Spleen (tissue), 7 donors: ENCODE measurements around the gene SUMO4.

ENCODE experiments used
- POLR2AphosphoS5 ChIP-seq, 3 donors: sonication (generic); formaldehyde crosslinking; IDR thresholded peaks; one replicate each; pipeline ENCODE4 v1.5.1; 2017; ENCODE audit warnings: antibody characterized with exemption in 3 of 3
- TF ChIP-seq, protein P1 (sequence below), 11 experiments: fragments of 200-600 bp in 7 of 11; fragments of 450-650 bp in 4 of 11; sonication (generic) in 4 of 11; IDR thresholded peaks in 8 of 11; conservative IDR thresholded peaks in 3 of 11; 1 replicate in 7 of 11; 2 replicates in 4 of 11; pipeline versions ENCODE4 v1.4.0 to v1.8.0; 2016 to 2021; ENCODE audit warnings: antibody characterized with exemption in 11 of 11, inconsistent platforms in 4 of 11, mild to moderate bottlenecking in 1 of 11
- donor health status: DM: no; HTN: no; CAD: no; lungs with moderate emphysema.
- donor health status: DM: no; HTN: no; CAD: no.
- donor health status: DM: no; HTN: no; CAD: no.

DNA sequence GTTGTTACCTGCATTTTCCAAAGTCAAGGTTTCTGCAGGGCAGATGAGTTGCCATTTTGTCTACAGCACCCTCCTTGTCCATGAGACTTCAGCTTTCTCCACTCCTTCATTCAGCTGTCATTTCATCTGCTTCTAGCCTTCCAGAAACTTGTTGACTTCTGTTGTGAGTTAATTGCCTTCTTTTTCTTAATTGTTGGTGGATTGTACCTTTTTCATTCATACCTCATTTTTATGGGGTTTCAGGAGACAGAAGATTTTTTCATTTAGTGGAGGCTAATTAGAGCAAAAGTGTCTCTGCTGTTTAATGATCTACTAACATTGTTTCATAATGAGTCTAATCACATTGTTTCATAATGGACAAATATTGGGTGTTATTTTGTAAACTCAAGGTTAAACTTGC, 7.5 kb upstream of the SUMO4 start:
- no peak for TF ChIP-seq POLR2AphosphoS5 (IDR thresholded peaks at IDR 0.05)
- TF ChIP-seq, protein P1, sequence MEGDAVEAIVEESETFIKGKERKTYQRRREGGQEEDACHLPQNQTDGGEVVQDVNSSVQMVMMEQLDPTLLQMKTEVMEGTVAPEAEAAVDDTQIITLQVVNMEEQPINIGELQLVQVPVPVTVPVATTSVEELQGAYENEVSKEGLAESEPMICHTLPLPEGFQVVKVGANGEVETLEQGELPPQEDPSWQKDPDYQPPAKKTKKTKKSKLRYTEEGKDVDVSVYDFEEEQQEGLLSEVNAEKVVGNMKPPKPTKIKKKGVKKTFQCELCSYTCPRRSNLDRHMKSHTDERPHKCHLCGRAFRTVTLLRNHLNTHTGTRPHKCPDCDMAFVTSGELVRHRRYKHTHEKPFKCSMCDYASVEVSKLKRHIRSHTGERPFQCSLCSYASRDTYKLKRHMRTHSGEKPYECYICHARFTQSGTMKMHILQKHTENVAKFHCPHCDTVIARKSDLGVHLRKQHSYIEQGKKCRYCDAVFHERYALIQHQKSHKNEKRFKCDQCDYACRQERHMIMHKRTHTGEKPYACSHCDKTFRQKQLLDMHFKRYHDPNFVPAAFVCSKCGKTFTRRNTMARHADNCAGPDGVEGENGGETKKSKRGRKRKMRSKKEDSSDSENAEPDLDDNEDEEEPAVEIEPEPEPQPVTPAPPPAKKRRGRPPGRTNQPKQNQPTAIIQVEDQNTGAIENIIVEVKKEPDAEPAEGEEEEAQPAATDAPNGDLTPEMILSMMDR (IDR thresholded peaks at IDR 0.05 in 8 of 11, conservative IDR thresholded peaks at IDR 0.05 in 3 of 11), result no peak
